Measurements from ENCODE around the gene REV3L. TPM values are rescaled to one million over a fixed set of nuclear protein-coding genes. Genes with fewer than 3 reads are reported as not detected.

Gene REV3L
- total RNA-seq, 1 experiment from 2014 or later: 5.3 TPM

- Mint-ChIP-seq H3K4me1 (peaks cover 20 to 23% of the 10 kb centered on the region in 2 experiments), H3K4me3 (no peak overlapping the region)
Observed at GRCh38 chr6:111530218-111530617, 47.2 kb upstream of the REV3L start.

More at GRCh38 chr6:111530218-111530617, 47.2 kb upstream of the REV3L start:
- H3K9me3 ChIP-seq (ENCODE audit: control insufficient read depth, low read depth, low read length): no peaks in the 10 kb centered on the region
- H3T11ph ChIP-seq (ENCODE audit: low read length): no peak overlapping the region
- no peak overlapping the region for H3K56ac ChIP-seq (ENCODE audit: insufficient read length, low read depth, low read length)
- H4K20me1 ChIP-seq (ENCODE audit: control insufficient read depth, insufficient read depth, insufficient read length): no peaks in the 10 kb centered on the region
- Mint-ChIP-seq H3K27me3 (ENCODE audit: low read depth) (no peaks in the 10 kb centered on the region), H3K9me3 (no peaks in the 10 kb centered on the region), H3K36me3 (ENCODE audit: insufficient read depth in 1 of 3, low read depth in 3 of 3) (no peaks in the 10 kb centered on the region), H3K27ac (no peak overlapping the region)
- no peak overlapping the region for H2AK5ac ChIP-seq (ENCODE audit: insufficient read length, low read length)
- no peak overlapping the region for H2BK120ac ChIP-seq (ENCODE audit: low read depth, low read length, poor library complexity, severe bottlenecking)
- DNase-seq: no peak
- H3K18ac ChIP-seq (ENCODE audit: insufficient read length, low read depth, low read length): no peak overlapping the region
- H3K23ac ChIP-seq (ENCODE audit: insufficient read length, low read depth, low read length): no peak overlapping the region
- peaks cover 2% of the 10 kb centered on the region; the same call in 1 of the 2 replicates for H3K4me1 ChIP-seq (ENCODE audit: insufficient read depth, low read length)
- no peak overlapping the region for H3K4ac ChIP-seq (ENCODE audit: low read depth, low read length)
- H3K4me2 ChIP-seq (ENCODE audit: insufficient read depth, insufficient read length, low read length): no peak overlapping the region
- no peak overlapping the region for H2AFZ ChIP-seq (ENCODE audit: low read length)
- no peak overlapping the region for H4K8ac ChIP-seq (replicated peaks; ENCODE audit: insufficient read length, low read depth, low read length)
- no CpG with 5 or more reads among the region's 2 CpGs for WGBS (ENCODE audit: extremely low coverage, insufficient read length, low lambda C conversion rate)
- no peak overlapping the region for H3K27ac ChIP-seq (ENCODE audit: insufficient read length, low read depth, low read length)
- no peaks in the 10 kb centered on the region for H3K23me2 ChIP-seq (ENCODE audit: insufficient read length, low read depth, low read length, poor library complexity, severe bottlenecking)
- no peak overlapping the region for H3K14ac ChIP-seq (ENCODE audit: insufficient read depth, low read length)
- no peaks in the 10 kb centered on the region; the same call in 1 of the 2 replicates for H3K79me2 ChIP-seq (ENCODE audit: insufficient read depth, low read length)
- H2BK15ac ChIP-seq (ENCODE audit: low read depth, low read length): no peak overlapping the region
- no peak overlapping the region for H3K9ac ChIP-seq (ENCODE audit: extremely low read depth, insufficient read length, low read length)
- H3K79me1 ChIP-seq (ENCODE audit: insufficient read depth, low read depth, low read length, poor library complexity, severe bottlenecking): no peaks in the 10 kb centered on the region
- no peaks in the 10 kb centered on the region for H3K27me3 ChIP-seq (ENCODE audit: insufficient read depth, low read length)
- no peak overlapping the region for H2BK12ac ChIP-seq (ENCODE audit: insufficient read length, low read depth, low read length)
- no peak overlapping the region for H2BK20ac ChIP-seq (ENCODE audit: low read depth, low read length, poor library complexity, severe bottlenecking)
- H2BK5ac ChIP-seq (ENCODE audit: insufficient read length, low read length): no peak overlapping the region
- H4K91ac ChIP-seq (ENCODE audit: insufficient read length, low read depth, low read length): no peak overlapping the region
- H4K5ac ChIP-seq (ENCODE audit: insufficient read length, low read depth, low read length): no peak overlapping the region
- no peak for TF ChIP-seq CTCF (conservative IDR thresholded peaks at IDR 0.05)

Data from H9 (cell line).